HFFc6 (cell line): ENCODE data around the gene ANKRD13A. TPM values are rescaled to one million over a fixed set of nuclear protein-coding genes. Genes with fewer than 3 reads are reported as not detected.
"Not testable (repeated sequence)": the region's sequence is repeated elsewhere in the genome, so short reads cannot be mapped to it uniquely, and the experiment has no call there.

ENCODE experiments used
- DNase-seq: peaks from one replicate; pipeline ENCODE4 v3.0.0-alpha.2; 2018
- H3K27ac Mint-ChIP-seq: 2 replicates; pipeline ENCODE4 v1.8.0; 2020; ENCODE audit warnings: mild to moderate bottlenecking, mixed read lengths
- H3K27me3 Mint-ChIP-seq: 2 replicates; pipeline ENCODE4 v1.8.0; 2021; ENCODE audit warnings: mild to moderate bottlenecking, moderate library complexity, mixed read lengths; ENCODE audit not compliant: insufficient read depth
- H3K36me3 Mint-ChIP-seq: 2 replicates; pipeline ENCODE4 v1.8.0; 2021; ENCODE audit warnings: low read depth, mixed read lengths
- H3K4me1 Mint-ChIP-seq: 2 replicates; pipeline ENCODE4 v1.8.0; 2020; ENCODE audit warnings: low read depth, mixed read lengths
- H3K4me3 Mint-ChIP-seq: 2 replicates; pipeline ENCODE4 v1.8.0; 2020; ENCODE audit warnings: mild to moderate bottlenecking, moderate library complexity, mixed read lengths
- H3K9me3 Mint-ChIP-seq: 2 replicates; pipeline ENCODE4 v1.8.0; 2020; ENCODE audit warnings: mild to moderate bottlenecking, mixed read lengths
- total RNA-seq, 6 experiments: library from RNA; stranded (reverse); fragmentation: NEBNext Ultra II Directional; extraction: Animal tissue kit (Norgen Biotek cat#: 25700); gene quantifications; 2 replicates in 1 of 6; 3 replicates in 5 of 6; pipeline ENCODE4 v1.2.3, GENCODE V29; 2021
- TF ChIP-seq, protein P1 (sequence below): fragments of 200-600 bp; sonication (generic); IDR thresholded peaks from 2 replicates; pipeline ENCODE4 v1.5.0; 2021; ENCODE audit warnings: antibody characterized with exemption, mild to moderate bottlenecking

Gene ANKRD13A
- total RNA-seq, 6 experiments from 2014 or later: 133 to 150 (median 146) TPM

DNA sequence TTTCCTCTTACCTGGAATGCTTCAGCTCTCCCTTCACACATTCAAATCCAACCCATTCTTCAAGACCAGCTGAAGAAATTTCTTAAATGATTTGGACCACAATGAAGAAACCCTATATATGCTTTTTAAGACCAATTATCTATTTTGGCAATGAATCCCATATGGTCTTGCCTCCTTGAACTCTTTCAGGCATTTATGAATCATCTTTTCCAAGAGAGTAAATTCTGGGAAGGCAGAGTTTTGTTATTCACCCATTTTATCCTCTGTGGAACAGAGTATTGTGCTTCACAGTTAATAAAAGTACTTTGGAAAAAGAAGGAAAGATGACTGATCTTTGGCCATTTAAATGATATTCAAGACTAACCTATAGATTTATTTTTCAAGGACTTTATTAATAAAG is 17.0 kb upstream of the ANKRD13A start:
- peaks cover 47% of the 10 kb centered on the region for H3K36me3 Mint-ChIP-seq
- H3K27me3 Mint-ChIP-seq: no peaks in the 10 kb centered on the region

DNA sequence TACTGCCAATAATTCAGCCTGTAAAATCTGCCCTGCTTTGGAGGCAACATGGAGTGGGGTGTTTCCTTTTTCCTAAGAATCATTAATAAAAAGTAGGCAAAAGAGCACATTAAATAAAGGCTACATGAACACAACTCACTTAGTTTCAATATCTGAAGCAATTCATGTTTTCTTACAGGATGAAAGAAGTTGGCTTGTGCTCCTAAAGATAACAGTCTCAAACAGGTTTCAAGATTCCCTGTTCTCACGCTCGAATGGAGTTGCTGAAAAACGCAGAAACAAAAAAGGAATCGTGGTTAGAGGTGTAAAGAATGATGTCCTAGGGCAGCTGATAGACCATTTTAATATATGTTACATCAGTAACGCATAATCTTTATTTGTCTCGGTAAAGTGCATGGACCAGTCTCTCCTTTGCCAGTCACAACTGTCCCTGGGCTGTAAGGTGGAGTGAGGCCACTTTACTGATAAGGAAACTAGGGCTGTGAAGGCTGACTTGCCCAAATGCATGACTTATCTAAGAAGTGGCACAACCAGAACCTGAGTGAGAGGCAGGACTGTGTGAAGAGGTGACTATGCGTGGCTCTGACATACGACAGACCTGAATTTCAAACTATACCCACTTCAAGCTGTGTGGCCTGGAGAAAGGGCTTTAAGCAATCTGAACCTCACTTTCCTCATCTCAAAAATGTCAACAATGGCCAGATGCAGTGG is 15.6 kb upstream of the ANKRD13A start:
- Mint-ChIP-seq H3K4me1 (peaks cover 27% of the 10 kb centered on the region), H3K9me3 (no peaks in the 10 kb centered on the region), H3K4me3 (no peak overlapping the region), H3K27ac (peak overlapping the region; percentile 56; the same call in 1 of the 2 replicates), H3K36me3 (peaks cover 45% of the 10 kb centered on the region), H3K27me3 (peaks cover 3% of the 10 kb centered on the region; the same call in 1 of the 2 replicates)
- TF ChIP-seq, protein P1, sequence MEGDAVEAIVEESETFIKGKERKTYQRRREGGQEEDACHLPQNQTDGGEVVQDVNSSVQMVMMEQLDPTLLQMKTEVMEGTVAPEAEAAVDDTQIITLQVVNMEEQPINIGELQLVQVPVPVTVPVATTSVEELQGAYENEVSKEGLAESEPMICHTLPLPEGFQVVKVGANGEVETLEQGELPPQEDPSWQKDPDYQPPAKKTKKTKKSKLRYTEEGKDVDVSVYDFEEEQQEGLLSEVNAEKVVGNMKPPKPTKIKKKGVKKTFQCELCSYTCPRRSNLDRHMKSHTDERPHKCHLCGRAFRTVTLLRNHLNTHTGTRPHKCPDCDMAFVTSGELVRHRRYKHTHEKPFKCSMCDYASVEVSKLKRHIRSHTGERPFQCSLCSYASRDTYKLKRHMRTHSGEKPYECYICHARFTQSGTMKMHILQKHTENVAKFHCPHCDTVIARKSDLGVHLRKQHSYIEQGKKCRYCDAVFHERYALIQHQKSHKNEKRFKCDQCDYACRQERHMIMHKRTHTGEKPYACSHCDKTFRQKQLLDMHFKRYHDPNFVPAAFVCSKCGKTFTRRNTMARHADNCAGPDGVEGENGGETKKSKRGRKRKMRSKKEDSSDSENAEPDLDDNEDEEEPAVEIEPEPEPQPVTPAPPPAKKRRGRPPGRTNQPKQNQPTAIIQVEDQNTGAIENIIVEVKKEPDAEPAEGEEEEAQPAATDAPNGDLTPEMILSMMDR: no peak
- no peak for DNase-seq

More for the DNA sequence above, 17.0 kb upstream of the ANKRD13A start:
- peak; percentile 45 for DNase-seq
- Mint-ChIP-seq H3K27ac (peak overlapping the region; percentile 56), H3K4me3 (no peak overlapping the region), H3K9me3 (no peaks in the 10 kb centered on the region), H3K4me1 (peaks cover 19% of the 10 kb centered on the region)
- TF ChIP-seq, protein P1: no peak

DNA sequence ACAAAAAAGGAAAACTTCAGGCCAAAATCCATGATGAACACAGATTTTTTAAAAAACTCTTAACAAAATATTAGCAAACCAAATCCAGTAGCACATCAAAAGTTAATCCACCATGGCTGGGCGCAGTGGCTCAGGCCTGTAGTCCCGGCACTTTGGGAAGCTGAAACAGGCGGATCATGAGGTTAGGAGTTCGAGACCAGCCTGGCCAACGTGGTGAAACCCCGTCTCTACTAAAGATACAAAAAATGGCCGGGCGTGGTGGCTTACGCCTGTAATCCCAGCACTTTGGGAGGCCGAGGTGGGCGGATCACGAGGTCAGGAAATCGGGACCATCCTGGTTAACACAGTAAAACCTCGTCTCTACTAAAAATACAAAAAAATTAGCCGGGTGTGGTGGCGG is 13.0 kb upstream of the ANKRD13A start:
- peak overlapping the region; percentile 63 for H3K27ac Mint-ChIP-seq
- H3K4me3 Mint-ChIP-seq, DNase-seq, H3K9me3 Mint-ChIP-seq, H3K27me3 Mint-ChIP-seq: not testable (repeated sequence)
- H3K4me1 Mint-ChIP-seq: peaks cover 43% of the 10 kb centered on the region
- peaks cover 31% of the 10 kb centered on the region for H3K36me3 Mint-ChIP-seq

DNA sequence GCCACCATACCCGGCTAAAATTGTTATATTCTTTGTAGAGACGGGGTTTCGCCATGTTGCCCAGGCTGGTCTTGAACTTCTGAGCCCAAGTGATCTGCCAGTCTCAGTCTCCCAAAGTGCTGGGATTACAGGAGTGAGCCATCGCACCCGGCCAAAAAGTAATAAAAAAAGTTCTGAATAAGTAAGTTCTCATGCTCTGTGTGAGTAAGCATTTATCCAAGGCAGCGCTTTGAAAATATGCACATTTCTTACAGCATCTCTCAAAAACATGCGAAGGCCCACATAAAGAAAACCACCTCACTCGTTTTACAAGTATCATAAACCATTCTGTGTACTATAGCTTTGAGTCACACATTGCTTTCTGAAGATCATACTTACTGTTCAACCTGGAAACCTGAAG is 11.6 kb upstream of the ANKRD13A start:
- TF ChIP-seq, protein P1: no peak
- Mint-ChIP-seq H3K27me3 (peaks cover 5% of the 10 kb centered on the region), H3K4me1 (peaks cover 36% of the 10 kb centered on the region), H3K9me3 (no peaks in the 10 kb centered on the region), H3K4me3 (peak overlapping the region; percentile 50; the same call in 1 of the 2 replicates), H3K36me3 (peaks cover 21% of the 10 kb centered on the region), H3K27ac (peak overlapping the region; percentile 90)
- DNase-seq: peak; percentile 94

DNA sequence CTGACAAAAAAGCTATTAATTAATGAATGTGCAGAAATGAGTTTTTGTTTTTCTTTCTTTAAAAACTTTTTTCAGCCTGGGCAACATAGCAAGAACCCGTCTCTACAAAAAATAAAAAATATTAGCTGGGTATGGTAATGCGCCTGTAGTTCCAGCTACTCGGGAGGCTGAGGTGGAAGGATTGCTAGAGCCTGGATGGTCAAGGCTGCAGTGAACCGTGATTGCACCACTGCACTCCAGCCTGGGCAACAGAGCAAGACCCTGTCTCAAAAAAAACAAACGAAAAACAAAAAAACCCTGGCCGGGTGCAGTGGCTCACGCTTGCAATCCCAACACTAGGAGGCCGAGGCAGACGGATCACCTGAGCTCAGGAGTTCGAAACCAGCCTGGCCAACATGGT is 11.0 kb upstream of the ANKRD13A start:
- H3K9me3 Mint-ChIP-seq: no peaks in the 10 kb centered on the region
- no peak for DNase-seq
- peaks cover 40% of the 10 kb centered on the region for H3K4me1 Mint-ChIP-seq
- peaks cover 18% of the 10 kb centered on the region for H3K36me3 Mint-ChIP-seq
- no peak overlapping the region for H3K4me3 Mint-ChIP-seq
- TF ChIP-seq, protein P1: no peak; the same call in 1 of the 2 replicates
- H3K27ac Mint-ChIP-seq: peak overlapping the region; percentile 90
- H3K27me3 Mint-ChIP-seq: peaks cover 5% of the 10 kb centered on the region

DNA sequence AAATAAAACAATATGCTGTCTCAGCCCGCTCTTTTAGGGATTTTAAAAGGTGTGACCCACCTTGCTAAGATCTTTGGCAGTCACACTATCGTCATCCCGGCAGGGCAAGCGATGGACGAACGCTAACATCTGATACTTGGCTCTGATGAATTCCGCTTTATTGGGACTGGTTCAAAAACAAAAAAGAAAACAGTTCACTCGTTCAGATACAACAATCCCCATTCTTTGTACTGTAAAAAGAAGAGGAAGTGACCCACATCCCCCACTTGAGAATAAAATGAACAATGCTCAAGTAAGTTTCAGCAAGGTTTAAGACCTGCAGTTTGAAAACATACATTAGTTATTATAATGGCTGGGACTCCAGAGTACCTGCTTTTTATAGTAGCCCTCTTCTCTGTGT is 10.3 kb upstream of the ANKRD13A start:
- H3K9me3 Mint-ChIP-seq: no peaks in the 10 kb centered on the region
- peaks cover 5% of the 10 kb centered on the region for H3K27me3 Mint-ChIP-seq
- H3K4me3 Mint-ChIP-seq: no peak overlapping the region
- DNase-seq: no peak
- TF ChIP-seq, protein P1: no peak
- peak overlapping the region; percentile 69 for H3K27ac Mint-ChIP-seq
- peaks cover 13% of the 10 kb centered on the region for H3K36me3 Mint-ChIP-seq
- peaks cover 45% of the 10 kb centered on the region for H3K4me1 Mint-ChIP-seq
